IPS DF 6.9 (cell line): ENCODE data around the gene CACNA1C.
"Not testable (repeated sequence)": the region's sequence is repeated elsewhere in the genome, so short reads cannot be mapped to it uniquely, and the experiment has no call there.

Experiments used
- DNase-seq: peaks from one replicate; pipeline ENCODE4 v3.0.0-alpha.2; 2013; ENCODE audit warnings: low read depth, low spot score
- H3K27ac ChIP-seq: one replicate; pipeline ENCODE4 v1.5.1; 2013; ENCODE audit warnings: low read length, control low read depth
- H3K27me3 ChIP-seq: 2 replicates; pipeline ENCODE4 v1.6.1; 2013; ENCODE audit warnings: mild to moderate bottlenecking, low read length; ENCODE audit not compliant: control insufficient read depth, insufficient read depth
- H3K36me3 ChIP-seq: 2 replicates; pipeline ENCODE4 v1.6.1; 2013; ENCODE audit warnings: low read length; ENCODE audit not compliant: control insufficient read depth, insufficient read depth
- H3K4me1 ChIP-seq: 2 replicates; pipeline ENCODE4 v1.6.1; 2013; ENCODE audit warnings: low read length; ENCODE audit not compliant: control insufficient read depth, insufficient read depth
- H3K4me3 ChIP-seq: 2 replicates; pipeline ENCODE4 v1.5.1; 2013; ENCODE audit warnings: mild to moderate bottlenecking, low read length
- H3K9me3 ChIP-seq: 2 replicates; pipeline ENCODE4 v1.6.1; 2013; ENCODE audit warnings: low read length, inconsistent platforms; ENCODE audit not compliant: control insufficient read depth, insufficient read depth
- WGBS: extraction: QIAGEN DNeasy Blood & Tissue Kit; methylation state at CpG from one replicate; pipeline ENCODE4 v1.1.7; 2013; ENCODE audit warnings: mixed read lengths, missing lambda C conversion rate; ENCODE audit not compliant: insufficient read length, insufficient coverage; 5-methylcytosine and 5-hydroxymethylcytosine counted together

Gene CACNA1C

DNA sequence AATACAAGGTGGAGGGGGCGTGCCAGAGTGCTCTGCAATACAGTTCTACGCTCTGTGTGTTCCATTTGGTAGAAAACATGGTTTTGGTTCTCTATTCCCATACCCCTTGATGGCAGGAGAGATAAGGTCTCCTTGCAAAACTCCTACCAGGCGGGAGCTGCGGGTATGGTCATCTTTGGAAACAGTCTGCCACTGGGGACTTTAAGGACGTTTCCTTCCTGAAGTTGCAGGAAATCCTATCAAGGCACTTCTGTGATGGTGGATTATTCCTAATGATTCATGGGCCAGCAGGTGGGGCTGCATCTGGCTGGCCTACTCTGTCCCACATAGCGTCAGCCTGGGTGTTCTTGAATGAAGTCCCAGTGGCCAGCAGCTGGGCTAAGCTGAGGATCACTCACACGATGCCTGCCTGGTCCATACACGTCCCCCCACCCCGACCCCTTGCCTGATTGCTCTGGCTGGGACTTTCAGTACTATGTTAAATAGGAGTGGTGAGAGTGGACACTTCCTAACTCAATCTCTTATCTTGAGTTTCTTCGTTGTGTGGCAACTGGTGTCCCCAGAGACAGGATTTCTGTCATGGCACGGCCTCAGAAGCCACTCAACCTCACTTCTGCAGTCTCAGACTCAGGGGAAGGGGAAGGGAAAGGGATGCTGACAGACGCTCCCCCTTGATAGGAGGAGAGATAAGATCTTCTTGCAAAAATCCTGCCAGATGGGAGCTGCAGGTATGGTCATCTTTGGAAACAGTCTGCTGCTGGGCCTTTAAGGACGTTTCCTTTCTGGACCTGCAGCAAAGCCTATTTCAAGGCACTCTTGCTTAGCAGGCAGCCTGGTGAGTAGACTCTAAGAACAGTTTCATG is 680.9 kb downstream of the CACNA1C start:
- Histone ChIP-seq H3K27me3 (no peaks in the 10 kb centered on the region), H3K36me3 (no peaks in the 10 kb centered on the region), H3K27ac (no peak overlapping the region), H3K9me3 (no peaks in the 10 kb centered on the region), H3K4me1 (no peaks in the 10 kb centered on the region), H3K4me3 (no peak overlapping the region)
- DNase-seq: no peak
- WGBS: no CpG with 5 or more reads among the region's 13 CpGs

- WGBS: no CpG with 5 or more reads among the region's 1 CpG
- 0 out of 2 replicates have a peak, but pooled peaks cover 2% of the 10 kb centered on the region for H3K4me1 ChIP-seq
Observed at GRCh38 chr12:2735432-2735831, 682.6 kb downstream of the CACNA1C start.

GRCh38 chr12:2737656-2738241 is 685.0 kb downstream of the CACNA1C start:
- Histone ChIP-seq H3K4me3 (no peak overlapping the region), H3K27ac (no peak overlapping the region), H3K36me3 (no peaks in the 10 kb centered on the region), H3K4me1 (0 out of 2 replicates have a peak, but pooled peaks cover 2% of the 10 kb centered on the region), H3K9me3 (no peaks in the 10 kb centered on the region), H3K27me3 (no peaks in the 10 kb centered on the region)
- WGBS: no CpG with 5 or more reads among the region's 11 CpGs
- DNase-seq: no peak

More at GRCh38 chr12:2735432-2735831, 682.6 kb downstream of the CACNA1C start:
- H3K27me3 ChIP-seq: no peaks in the 10 kb centered on the region
- H3K4me3 ChIP-seq: no peak overlapping the region
- H3K27ac ChIP-seq: no peak overlapping the region
- no peak for DNase-seq
- no peaks in the 10 kb centered on the region for H3K9me3 ChIP-seq
- no peaks in the 10 kb centered on the region for H3K36me3 ChIP-seq

- WGBS: no CpG with 5 or more reads among the region's 11 CpGs
- no peak for DNase-seq
- no peak overlapping the region for H3K4me3 ChIP-seq
- H3K4me1 ChIP-seq: 0 out of 2 replicates have a peak, but pooled peaks cover 2% of the 10 kb centered on the region
- no peaks in the 10 kb centered on the region for H3K9me3 ChIP-seq
- no peaks in the 10 kb centered on the region for H3K36me3 ChIP-seq
- H3K27ac ChIP-seq: no peak overlapping the region
- H3K27me3 ChIP-seq: no peaks in the 10 kb centered on the region
Observed at GRCh38 chr12:2739069-2739468, 686.3 kb downstream of the CACNA1C start.

- Histone ChIP-seq H3K4me3 (no peak overlapping the region), H3K27ac (no peak overlapping the region), H3K27me3 (no peaks in the 10 kb centered on the region), H3K4me1 (0 out of 2 replicates have a peak, but pooled peaks cover 2% of the 10 kb centered on the region), H3K9me3 (no peaks in the 10 kb centered on the region), H3K36me3 (no peaks in the 10 kb centered on the region)
- no CpG with 5 or more reads among the region's 11 CpGs for WGBS
- no peak for DNase-seq
Observed at GRCh38 chr12:2739832-2740641, 687.2 kb downstream of the CACNA1C start.

GRCh38 chr12:2742037-2742436 is 689.2 kb downstream of the CACNA1C start:
- H3K27ac ChIP-seq, H3K27me3 ChIP-seq, H3K9me3 ChIP-seq, H3K36me3 ChIP-seq, DNase-seq, H3K4me3 ChIP-seq, H3K4me1 ChIP-seq: not testable (repeated sequence)
- no CpG with 5 or more reads among the region's 10 CpGs for WGBS

GRCh38 chr12:2743478-2743877 is 690.7 kb downstream of the CACNA1C start:
- DNase-seq: no peak
- Histone ChIP-seq H3K9me3 (no peaks in the 10 kb centered on the region), H3K36me3 (no peaks in the 10 kb centered on the region), H3K27ac (no peak overlapping the region), H3K4me1 (0 out of 2 replicates have a peak, but pooled peaks cover 2% of the 10 kb centered on the region), H3K27me3 (no peaks in the 10 kb centered on the region), H3K4me3 (no peak overlapping the region)
- WGBS: no CpG with 5 or more reads among the region's 6 CpGs

GRCh38 chr12:2745655-2746054 is 692.9 kb downstream of the CACNA1C start:
- no peak overlapping the region for H3K27ac ChIP-seq
- H3K4me3 ChIP-seq: no peak overlapping the region
- no peaks in the 10 kb centered on the region for H3K36me3 ChIP-seq
- peaks cover 1% of the 10 kb centered on the region; the same call in 1 of the 2 replicates for H3K4me1 ChIP-seq
- no peaks in the 10 kb centered on the region for H3K9me3 ChIP-seq
- DNase-seq: no peak
- H3K27me3 ChIP-seq: no peaks in the 10 kb centered on the region
- WGBS: no CpG with 5 or more reads among the region's 2 CpGs
